AG04450 (cell line): Measurements from ENCODE around the gene DLGAP5. TPM values are rescaled to one million over a fixed set of nuclear protein-coding genes. Genes with fewer than 3 reads are reported as not detected.

ENCODE experiments used
- CTCF ChIA-PET: fragments of 300-600, 350-600 bp; formaldehyde crosslinking; extraction: SDS; loops from one replicate; lab custom pipeline; 2022; ENCODE audit warnings: antibody characterized with exemption, inconsistent platforms; lab: Charles Lee
- POLR2A ChIA-PET: fragments of 350-600 bp; formaldehyde crosslinking; extraction: SDS; loops from one replicate; lab custom pipeline; 2021; ENCODE audit warnings: antibody characterized with exemption, inconsistent platforms; lab: Yijun Ruan, JAX
- DNase-seq: peaks from one replicate; pipeline ENCODE4 v3.0.0-alpha.2; 2011; ENCODE audit warnings: low read depth, low spot score
- H3K27ac ChIP-seq: one replicate; pipeline ENCODE4 v1.5.1; 2012; ENCODE audit warnings: low read depth, low read length, control low read depth
- H3K27me3 ChIP-seq: one replicate; pipeline ENCODE4 v1.6.0; 2012; ENCODE audit warnings: low read length; ENCODE audit not compliant: control insufficient read depth, insufficient read depth
- H3K4me3 ChIP-seq: 2 replicates; pipeline ENCODE4 v1.5.1; 2011; ENCODE audit warnings: mild to moderate bottlenecking, low read depth, low read length, control low read depth
- H3K9me3 ChIP-seq: 2 replicates; pipeline ENCODE4 v1.5.1; 2012; ENCODE audit warnings: low read length; ENCODE audit not compliant: control insufficient read depth, insufficient read depth
- CTCF ChIP-seq: IDR thresholded peaks from 2 replicates; pipeline ENCODE4 v1.5.1; 2011; ENCODE audit warnings: low read depth, low read length, control low read depth, inconsistent platforms
- polyA minus RNA-seq: library from RNA; depleted of rRNA, polyadenylated mRNA; stranded (reverse); fragments of >200 nt; gene quantifications from 2 replicates; pipeline ENCODE4 v1.2.3, GENCODE V29; 2011; rRNA and poly(A)+ RNA removed
- polyA plus RNA-seq: library from polyadenylated mRNA; depleted of rRNA; stranded (reverse); fragments of >200 nt; gene quantifications from 2 replicates; pipeline ENCODE4 v1.2.3, GENCODE V29; 2011; rRNA removed

DLGAP5 gene, protein sequence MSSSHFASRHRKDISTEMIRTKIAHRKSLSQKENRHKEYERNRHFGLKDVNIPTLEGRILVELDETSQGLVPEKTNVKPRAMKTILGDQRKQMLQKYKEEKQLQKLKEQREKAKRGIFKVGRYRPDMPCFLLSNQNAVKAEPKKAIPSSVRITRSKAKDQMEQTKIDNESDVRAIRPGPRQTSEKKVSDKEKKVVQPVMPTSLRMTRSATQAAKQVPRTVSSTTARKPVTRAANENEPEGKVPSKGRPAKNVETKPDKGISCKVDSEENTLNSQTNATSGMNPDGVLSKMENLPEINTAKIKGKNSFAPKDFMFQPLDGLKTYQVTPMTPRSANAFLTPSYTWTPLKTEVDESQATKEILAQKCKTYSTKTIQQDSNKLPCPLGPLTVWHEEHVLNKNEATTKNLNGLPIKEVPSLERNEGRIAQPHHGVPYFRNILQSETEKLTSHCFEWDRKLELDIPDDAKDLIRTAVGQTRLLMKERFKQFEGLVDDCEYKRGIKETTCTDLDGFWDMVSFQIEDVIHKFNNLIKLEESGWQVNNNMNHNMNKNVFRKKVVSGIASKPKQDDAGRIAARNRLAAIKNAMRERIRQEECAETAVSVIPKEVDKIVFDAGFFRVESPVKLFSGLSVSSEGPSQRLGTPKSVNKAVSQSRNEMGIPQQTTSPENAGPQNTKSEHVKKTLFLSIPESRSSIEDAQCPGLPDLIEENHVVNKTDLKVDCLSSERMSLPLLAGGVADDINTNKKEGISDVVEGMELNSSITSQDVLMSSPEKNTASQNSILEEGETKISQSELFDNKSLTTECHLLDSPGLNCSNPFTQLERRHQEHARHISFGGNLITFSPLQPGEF
- polyA plus RNA-seq (9.0 and 16.4 TPM in 2 replicates), polyA minus RNA-seq (4.8 and 8.3 TPM in 2 replicates)

- Histone ChIP-seq H3K4me3 (peak within 1 kb of the TSS; percentile 73), H3K9me3 (peaks cover 5% of the 10 kb centered on the region; the same call in 1 of the 2 replicates), H3K27me3 (no peaks in the 10 kb centered on the region), H3K27ac (no peak within 1 kb of the TSS)
- no peak for TF ChIP-seq CTCF
- POLR2A ChIA-PET = interaction anchor here (0.6 kb wide), 1 partner anchor 40 kb away, joined by 3 read pairs; no protein-coding TSS in a partner anchor
- CTCF ChIA-PET = interaction anchor here (0.5 to 1.5 kb wide), 6 partner anchors 21 to 1299 kb away, joined by 3 to 8 read pairs (median 3); no protein-coding TSS in a partner anchor
- peak; percentile 80 for DNase-seq
These were observed at the start of gene DLGAP5 for GRCh38 chr14:55191203-55192053. Gene DLGAP5, minus strand, starts transcription at chr14:55191585. Its CDS starts 2,406 bp downstream, at chr14:55189179.

- Histone ChIP-seq H3K27me3 (peaks cover 5% of the 10 kb centered on the region), H3K27ac (peak overlapping the region; percentile 1), H3K4me3 (no peak overlapping the region), H3K9me3 (no peaks in the 10 kb centered on the region)
- TF ChIP-seq CTCF = no peak
- DNase-seq = peak; percentile 60
- ChIA-PET CTCF (interaction anchor here (0.7 kb wide), 1 partner anchor 28 kb away, joined by 4 read pairs; no protein-coding TSS in a partner anchor), POLR2A (no interaction called here)
These were observed 49.3 kb upstream of the DLGAP5 start for GRCh38 chr14:55240526-55241178.

DNA sequence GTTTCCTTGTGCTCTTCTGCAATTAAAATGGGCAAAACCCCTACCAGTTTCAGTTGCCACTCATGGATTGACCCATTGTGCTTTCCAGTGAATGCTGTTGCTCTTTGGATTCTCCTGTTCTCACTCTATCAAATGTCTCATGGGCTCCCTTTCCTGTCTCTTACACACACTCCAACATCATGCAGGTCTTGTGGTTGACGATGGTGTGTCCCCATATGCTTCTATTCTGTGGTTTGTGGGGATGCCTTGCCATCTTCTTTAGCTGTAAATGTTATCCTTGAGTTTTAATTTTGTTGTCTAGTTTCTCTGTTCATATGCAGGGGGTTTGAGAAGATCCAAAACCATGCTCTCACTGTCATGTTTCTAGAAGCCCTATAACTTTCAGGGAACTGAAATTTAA is 47.9 kb upstream of the DLGAP5 start:
- H3K27me3 ChIP-seq = peaks cover 7% of the 10 kb centered on the region
- no peak for DNase-seq
- no peak overlapping the region for H3K27ac ChIP-seq
- H3K4me3 ChIP-seq = no peak overlapping the region
- CTCF ChIA-PET = interaction anchor here (1.0 kb wide), 1 partner anchor 11 kb away, joined by 3 read pairs; no protein-coding TSS in a partner anchor
- H3K9me3 ChIP-seq = no peaks in the 10 kb centered on the region
- no peak for TF ChIP-seq CTCF
- POLR2A ChIA-PET = no interaction called here

DNA sequence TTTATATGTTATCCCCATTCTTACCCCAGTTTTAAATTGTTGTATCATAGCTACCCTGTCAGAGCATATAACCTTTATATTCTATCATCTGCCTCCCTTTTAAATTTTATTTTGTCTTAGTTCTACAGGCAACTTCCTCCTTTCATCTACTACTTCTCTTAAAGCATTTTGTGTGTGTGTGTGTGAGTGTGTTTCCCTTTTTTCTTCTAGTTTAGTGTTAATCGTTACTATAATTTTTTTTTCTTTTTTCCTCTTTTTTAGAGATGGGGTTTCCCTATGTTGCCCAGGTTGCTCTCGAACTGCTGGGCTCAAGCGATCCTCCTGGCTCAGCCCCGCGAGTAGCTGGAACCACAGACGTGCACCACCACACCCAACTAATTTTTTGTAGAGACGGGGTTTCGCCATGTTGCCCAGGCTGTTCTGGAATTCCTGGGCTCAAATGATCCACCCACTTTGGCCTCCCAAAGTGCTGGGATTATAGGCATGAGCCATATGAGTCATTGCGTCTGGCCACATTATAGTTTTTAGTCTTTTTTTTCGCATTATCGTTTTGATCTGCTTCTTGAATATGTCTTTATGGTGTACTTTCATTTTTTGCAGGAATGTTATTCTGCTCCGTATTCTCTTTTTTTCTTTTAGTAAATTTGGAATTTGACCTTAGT is 46.8 kb upstream of the DLGAP5 start:
- POLR2A ChIA-PET = no interaction called here
- no peak for DNase-seq
- Histone ChIP-seq H3K9me3 (no peaks in the 10 kb centered on the region), H3K4me3 (no peak overlapping the region), H3K27ac (no peak overlapping the region), H3K27me3 (peaks cover 4% of the 10 kb centered on the region)
- CTCF ChIA-PET = interaction anchor here (0.6 kb wide), 1 partner anchor 32 kb away, joined by 3 read pairs; no protein-coding TSS in a partner anchor
- no peak for TF ChIP-seq CTCF
